Stomach (tissue), 9 donors: ENCODE measurements around the gene SLC25A13. TPM values are rescaled to one million over a fixed set of nuclear protein-coding genes. Genes with fewer than 3 reads are reported as not detected.
A peak's percentile ranks its signal among the peaks of the same experiment; 100 is the strongest.

ENCODE experiments used
- DNase-seq, 2 donors: peaks; one replicate each; pipeline versions ENCODE4 v3.0.0 to v3.0.0-alpha.2; 2013 to 2019
- H3K27ac ChIP-seq, 5 donors: fragments of 200-600 bp in 4 of 5; sonication (generic) in 4 of 5; one replicate each; pipeline ENCODE4 v1.5.1; 2013 to 2019; ENCODE audit warnings: mild to moderate bottlenecking in 1 of 5, moderate library complexity in 1 of 5
- H3K27me3 ChIP-seq, 3 donors: fragments of 200-600 bp; sonication (generic); one replicate each; pipeline ENCODE4 v1.5.1; 2017 to 2019; ENCODE audit warnings: mixed run types in 1 of 3
- H3K36me3 ChIP-seq, 4 donors: fragments of 200-600 bp; sonication (generic); 1 replicate in 3 of 4; 2 replicates in 1 of 4; pipeline ENCODE4 v1.5.1; 2016 to 2019
- H3K4me1 ChIP-seq, 4 donors: fragments of 200-600 bp; sonication (generic); one replicate each; pipeline ENCODE4 v1.5.1; 2016 to 2019
- H3K4me3 ChIP-seq, 4 donors: fragments of 200-600 bp; sonication (generic) in 3 of 4; one replicate each; pipeline ENCODE4 v1.5.1; 2016 to 2019; ENCODE audit warnings: mild to moderate bottlenecking in 1 of 4
- H3K9me3 ChIP-seq, 4 donors: fragments of 200-600 bp; sonication (generic); one replicate each; pipeline ENCODE4 v1.5.1; 2016 to 2019
- CTCF ChIP-seq, 7 experiments: fragments of 450-650 bp in 4 of 7; fragments of 200-600 bp in 3 of 7; sonication (generic) in 3 of 7; IDR thresholded peaks; one replicate each; pipeline ENCODE4 v1.5.1; 2016 to 2019; ENCODE audit warnings: antibody characterized with exemption in 7 of 7, control low read depth in 2 of 7, mild to moderate bottlenecking in 1 of 7
- EP300 ChIP-seq: sonication (generic); formaldehyde crosslinking; IDR thresholded peaks from one replicate; pipeline ENCODE4 v1.6.1; 2017; ENCODE audit warnings: antibody characterized with exemption
- POLR2A ChIP-seq, 4 donors: fragments of 450-650 bp; IDR thresholded peaks; one replicate each; pipeline ENCODE4 v1.6.1; 2016; ENCODE audit warnings: antibody characterized with exemption in 4 of 4, control low read depth in 2 of 4, mild to moderate bottlenecking in 1 of 4, moderate library complexity in 1 of 4
- POLR2AphosphoS5 ChIP-seq, 3 donors: sonication (generic); formaldehyde crosslinking; IDR thresholded peaks; one replicate each; pipeline ENCODE4 v1.6.1; 2016; ENCODE audit warnings: antibody characterized with exemption in 3 of 3
- WGBS, 5 donors: extraction: QIAGEN DNeasy Blood & Tissue Kit in 3 of 5; methylation state at CpG; one replicate each; pipeline versions ENCODE4 v1.1.5 to v1.1.7; 2013 to 2018; 5-methylcytosine and 5-hydroxymethylcytosine counted together
- intact Hi-C: fragments of 100-400 bp; cut with DNase I; formaldehyde crosslinking; loops from one replicate; pipeline ENCODE4 v1.15.1; 2023; ENCODE audit warnings: low total_unique reads
- polyA plus RNA-seq, 3 donors: library from polyadenylated mRNA; stranded (reverse); fragments of 200-250 nt; gene quantifications; one replicate each; pipeline ENCODE4 v1.2.3, GENCODE V29; 2013
- total RNA-seq, 5 donors: library from RNA; depleted of rRNA; stranded (reverse); fragments of >200 nt; gene quantifications; one replicate each; pipeline versions ENCODE4 v1.1.0 to v1.2.3, GENCODE V29; 2014 to 2016
- donor health status: healthy with polysubstance abuse.
- donor health status: Bipolar disorder and iron deficiency.
- donor health status: healthy.

SLC25A13 gene
- total and polyA plus RNA-seq, 8 donors = 4.1 to 72.0 (median 12.0) TPM

GRCh38 chr7:96322373-96322695 is 436 bp upstream of the SLC25A13 start:
- WGBS, 5 donors = 16 to 30% (median 22%) methylated on average over 9 of the region's 9 CpGs
- TF ChIP-seq CTCF (IDR thresholded peaks at IDR 0.05) (no peak), POLR2AphosphoS5 (IDR thresholded peaks at IDR 0.05) (no peak), EP300 (no peak), POLR2A (IDR thresholded peaks at IDR 0.05) (no peak)
- Histone ChIP-seq H3K4me3 (peak overlapping the region; percentile 77 to 96 (median 88)), H3K9me3 (no peaks in the 10 kb centered on the region), H3K36me3 (no peaks in the 10 kb centered on the region), H3K27me3 (no peaks in the 10 kb centered on the region), H3K4me1 (peaks cover 19 to 45% (median 30%) of the 10 kb centered on the region in 4 donors), H3K27ac (peak overlapping the region; percentile 97 to 99 (median 98))
- intact Hi-C loops = no loop called here
- no peak for DNase-seq

- WGBS, 5 donors = 0 to 2% (median 1%) methylated on average over 9 to 22 of the region's 22 CpGs
- Histone ChIP-seq H3K27me3 (no peaks in the 10 kb centered on the region), H3K27ac (peak overlapping the region; percentile 97 to 99 (median 98)), H3K4me3 (peak overlapping the region; percentile 77 to 96 (median 88)), H3K4me1 (peaks cover 19 to 46% (median 30%) of the 10 kb centered on the region in 4 donors), H3K9me3 (no peaks in the 10 kb centered on the region), H3K36me3 (no peaks in the 10 kb centered on the region)
- TF ChIP-seq POLR2AphosphoS5 (IDR thresholded peaks at IDR 0.05) = peak; percentile 22 to 61 (median 40)
- TF ChIP-seq POLR2A (IDR thresholded peaks at IDR 0.05) = no peak
- intact Hi-C loops = no loop called here
- DNase-seq = peak; percentile 88 to 94
Observed at GRCh38 chr7:96321031-96321657, 754 bp downstream of the SLC25A13 start.

- peaks cover 19 to 48% (median 30%) of the 10 kb centered on the region in 4 donors for H3K4me1 ChIP-seq
- WGBS, 5 donors = 7 to 24% (median 14%) methylated on average over 2 of the region's 2 CpGs
- peak overlapping the region in 4 of 5 donors; percentile 97 to 99 (median 98) for H3K27ac ChIP-seq
- H3K9me3 ChIP-seq = no peaks in the 10 kb centered on the region
- intact Hi-C loops = no loop called here
- H3K27me3 ChIP-seq = no peaks in the 10 kb centered on the region
- no peaks in the 10 kb centered on the region for H3K36me3 ChIP-seq
- no peak for TF ChIP-seq POLR2AphosphoS5 (IDR thresholded peaks at IDR 0.05)
- TF ChIP-seq CTCF (IDR thresholded peaks at IDR 0.05) = no peak
- no peak for TF ChIP-seq EP300
- TF ChIP-seq POLR2A (IDR thresholded peaks at IDR 0.05) = no peak
- no peak for DNase-seq
- peak overlapping the region; percentile 77 to 96 (median 88) for H3K4me3 ChIP-seq
Observed at GRCh38 chr7:96320442-96320841, 1.5 kb downstream of the SLC25A13 start.

GRCh38 chr7:96319439-96319838 is 2.5 kb downstream of the SLC25A13 start:
- peak in 1 of 2 donors; percentile 35 for DNase-seq
- Histone ChIP-seq H3K27me3 (no peaks in the 10 kb centered on the region), H3K4me3 (no peak overlapping the region), H3K36me3 (no peaks in the 10 kb centered on the region), H3K9me3 (no peaks in the 10 kb centered on the region), H3K27ac (peak overlapping the region; percentile 33 to 99 (median 97)), H3K4me1 (peaks cover 19 to 58% (median 34%) of the 10 kb centered on the region in 4 donors)
- intact Hi-C loops = no loop called here
- TF ChIP-seq POLR2A (IDR thresholded peaks at IDR 0.05) (no peak), POLR2AphosphoS5 (IDR thresholded peaks at IDR 0.05) (peak in 2 of 3 donors; percentile 38 to 59)

DNA sequence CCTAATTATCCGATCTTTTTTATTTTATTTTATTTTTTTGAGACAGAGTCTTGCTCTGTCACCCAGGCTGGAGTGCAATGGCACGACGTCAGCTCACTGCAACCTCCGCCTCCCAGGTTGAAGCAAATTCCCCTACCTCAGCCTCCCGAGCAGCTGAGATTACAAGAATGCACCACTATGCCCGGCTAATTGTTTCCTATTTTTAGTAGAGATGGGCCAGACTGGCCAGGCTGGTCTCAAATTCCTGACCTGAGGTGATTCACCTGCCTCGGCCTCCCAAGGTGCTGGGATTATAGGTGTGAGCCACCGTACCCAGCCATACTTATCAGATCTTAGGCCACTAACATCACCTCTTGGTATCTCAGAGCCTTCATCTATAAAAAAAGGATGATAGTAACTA is 4.9 kb downstream of the SLC25A13 start:
- Histone ChIP-seq H3K9me3 (no peaks in the 10 kb centered on the region), H3K4me3 (no peak overlapping the region), H3K27me3 (no peaks in the 10 kb centered on the region), H3K27ac (no peak overlapping the region), H3K36me3 (no peaks in the 10 kb centered on the region), H3K4me1 (peaks cover 24 to 70% (median 37%) of the 10 kb centered on the region in 4 donors)
- WGBS, 5 donors = 90 to 97% (median 93%) methylated on average over 8 of the region's 8 CpGs
- no peak for DNase-seq
- intact Hi-C loops = no loop called here
- TF ChIP-seq POLR2A (IDR thresholded peaks at IDR 0.05) (no peak), EP300 (no peak), POLR2AphosphoS5 (IDR thresholded peaks at IDR 0.05) (no peak), CTCF (IDR thresholded peaks at IDR 0.05) (no peak)
